CD4-positive, CD25-positive, alpha-beta regulatory T cell (primary cell): ENCODE results near the gene IGF1R. TPM values are rescaled to one million over a fixed set of nuclear protein-coding genes. Genes with fewer than 3 reads are reported as not detected.
A peak's percentile ranks its signal among the peaks of the same experiment; 100 is the strongest.

Experiments used
- ATAC-seq, 2 donors: fragments of 150-1000 bp; cut with Tn5 transposase; one replicate each; pipeline ENCODE4 v1.10.0; 2021; ENCODE audit warnings: low read depth in 2 of 2, moderate number of reproducible peaks in 2 of 2, moderate library complexity in 1 of 2
- DNase-seq, 3 donors: peaks; one replicate each; pipeline versions ENCODE4 v3.0.0 to v3.0.0-alpha.2; 2012 to 2022; ENCODE audit warnings: mixed read lengths in 1 of 3
- H3K27ac ChIP-seq: one replicate; pipeline ENCODE4 v1.7.0; 2013; ENCODE audit warnings: mild to moderate bottlenecking, low read length; ENCODE audit not compliant: insufficient read depth, poor library complexity, severe bottlenecking
- H3K27me3 ChIP-seq: one replicate; pipeline ENCODE4 v1.7.0; 2013; ENCODE audit warnings: low read length; ENCODE audit not compliant: control insufficient read depth, insufficient read depth
- H3K36me3 ChIP-seq: one replicate; pipeline ENCODE4 v1.7.0; 2013; ENCODE audit warnings: mild to moderate bottlenecking, low read length, moderate library complexity; ENCODE audit not compliant: control insufficient read depth, insufficient read depth
- H3K4me1 ChIP-seq: 2 replicates; pipeline ENCODE4 v1.7.0; 2013; ENCODE audit warnings: mild to moderate bottlenecking, low read length; ENCODE audit not compliant: insufficient read depth, control insufficient read depth, poor library complexity, severe bottlenecking
- H3K4me3 ChIP-seq: one replicate; pipeline ENCODE4 v1.7.0; 2013; ENCODE audit warnings: low read depth, mild to moderate bottlenecking, low read length, moderate library complexity
- H3K9me3 ChIP-seq, 2 experiments: 1 replicate in 1 of 2; 2 replicates in 1 of 2; pipeline ENCODE4 v1.7.0; 2013; ENCODE audit warnings: low read length in 2 of 2, mild to moderate bottlenecking in 1 of 2, moderate library complexity in 1 of 2; ENCODE audit not compliant: control insufficient read depth in 2 of 2
- H3K27ac Mint-ChIP-seq, 3 donors: one replicate each; pipeline ENCODE4 v1.8.0; 2020 to 2022; ENCODE audit warnings: mild to moderate bottlenecking in 3 of 3, mixed read lengths in 3 of 3, moderate library complexity in 2 of 3
- H3K27me3 Mint-ChIP-seq: one replicate; pipeline ENCODE4 v1.8.0; 2022; ENCODE audit warnings: mild to moderate bottlenecking, mixed read lengths
- H3K36me3 Mint-ChIP-seq: one replicate; pipeline ENCODE4 v1.8.0; 2020; ENCODE audit warnings: mixed read lengths
- H3K4me1 Mint-ChIP-seq, 4 donors: one replicate each; pipeline ENCODE4 v1.8.0; 2020 to 2022; ENCODE audit warnings: mixed read lengths in 4 of 4, mild to moderate bottlenecking in 1 of 4
- H3K4me3 Mint-ChIP-seq, 4 donors: one replicate each; pipeline ENCODE4 v1.8.0; 2020 to 2022; ENCODE audit warnings: mild to moderate bottlenecking in 4 of 4, mixed read lengths in 4 of 4, moderate library complexity in 3 of 4
- H3K9me3 Mint-ChIP-seq, 7 donors: one replicate each; pipeline ENCODE4 v1.8.0; 2020 to 2022; ENCODE audit warnings: mixed read lengths in 7 of 7, mild to moderate bottlenecking in 3 of 7, moderate library complexity in 2 of 7
- polyA plus RNA-seq, 4 donors: library from polyadenylated mRNA; unstranded; fragments of 300-500 nt; fragmentation: Illumina TruSeq; gene quantifications; one replicate each; pipeline ENCODE4 v1.2.3, GENCODE V29; 2021
- total RNA-seq: library from RNA; stranded (reverse); gene quantifications from one replicate; pipeline ENCODE4 v1.2.3, GENCODE V29; 2022

Gene IGF1R
- total and polyA plus RNA-seq, 5 donors from 2014 or later = 1.6 to 14.2 (median 3.6) TPM

GRCh38 chr15:98916826-98917225, 268.5 kb downstream of the IGF1R start:
- Histone ChIP-seq H3K4me1 (no peaks in the 10 kb centered on the region), H3K9me3 (no peaks in the 10 kb centered on the region), H3K27ac (no peak overlapping the region), H3K27me3 (no peaks in the 10 kb centered on the region), H3K36me3 (peaks cover 9% of the 10 kb centered on the region), H3K4me3 (no peak overlapping the region)
- H3K27me3 Mint-ChIP-seq = peaks cover 4% of the 10 kb centered on the region
- H3K4me3 Mint-ChIP-seq = no peak overlapping the region
- H3K27ac Mint-ChIP-seq = no peak overlapping the region
- peaks cover 0 to 4% (median 0%) of the 10 kb centered on the region in 7 donors for H3K9me3 Mint-ChIP-seq
- peaks cover 24% of the 10 kb centered on the region for H3K36me3 Mint-ChIP-seq
- peaks cover 0 to 4% (median 0%) of the 10 kb centered on the region in 4 donors for H3K4me1 Mint-ChIP-seq
- no peak for ATAC-seq
- DNase-seq = no peak

DNA sequence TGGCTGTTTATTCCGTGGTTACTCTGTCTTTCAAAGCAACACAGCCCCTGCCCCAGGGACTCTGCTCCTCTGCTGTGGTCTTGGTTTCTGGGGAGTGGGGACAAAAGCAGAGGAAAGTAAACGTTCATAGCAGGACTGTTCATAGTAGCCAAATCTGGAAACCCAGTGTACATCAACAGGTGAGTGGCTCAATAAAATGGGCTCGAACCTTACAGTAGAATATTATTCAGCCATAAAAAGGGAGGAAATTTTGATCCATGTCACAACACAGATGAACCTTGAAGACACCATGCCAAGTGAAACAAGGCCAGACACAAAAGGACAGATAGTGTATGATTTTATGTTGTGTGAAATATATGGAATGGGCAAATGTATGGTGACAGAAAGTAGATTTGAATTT, 269.1 kb downstream of the IGF1R start:
- peaks cover 10% of the 10 kb centered on the region for H3K36me3 ChIP-seq
- no peak overlapping the region for H3K27ac Mint-ChIP-seq

GRCh38 chr15:98920091-98920880, 271.9 kb downstream of the IGF1R start:
- Histone ChIP-seq H3K27ac (no peak overlapping the region), H3K36me3 (peaks cover 9% of the 10 kb centered on the region), H3K27me3 (no peaks in the 10 kb centered on the region), H3K4me3 (no peak overlapping the region), H3K4me1 (no peaks in the 10 kb centered on the region), H3K9me3 (no peaks in the 10 kb centered on the region)
- ATAC-seq (no peak), DNase-seq (no peak)
- H3K36me3 Mint-ChIP-seq = peaks cover 13% of the 10 kb centered on the region
- peaks cover 3% of the 10 kb centered on the region for H3K27me3 Mint-ChIP-seq
- peaks cover 0 to 2% (median 0%) of the 10 kb centered on the region in 7 donors for H3K9me3 Mint-ChIP-seq
- peaks cover 0 to 3% (median 0%) of the 10 kb centered on the region in 4 donors for H3K4me1 Mint-ChIP-seq
- H3K4me3 Mint-ChIP-seq = no peak overlapping the region
- no peak overlapping the region for H3K27ac Mint-ChIP-seq

More for the DNA sequence above, 269.1 kb downstream of the IGF1R start:
- no peaks in the 10 kb centered on the region for H3K9me3 ChIP-seq
- ATAC-seq (no peak), DNase-seq (no peak)
- peaks cover 0 to 2% (median 0%) of the 10 kb centered on the region in 7 donors for H3K9me3 Mint-ChIP-seq
- peaks cover 20% of the 10 kb centered on the region for H3K36me3 Mint-ChIP-seq
- peaks cover 4% of the 10 kb centered on the region for H3K27me3 Mint-ChIP-seq
- H3K27ac ChIP-seq = no peak overlapping the region
- H3K4me3 Mint-ChIP-seq = no peak overlapping the region
- H3K27me3 ChIP-seq = no peaks in the 10 kb centered on the region
- H3K4me3 ChIP-seq = no peak overlapping the region
- H3K4me1 ChIP-seq = no peaks in the 10 kb centered on the region
- peaks cover 0 to 4% (median 0%) of the 10 kb centered on the region in 4 donors for H3K4me1 Mint-ChIP-seq

GRCh38 chr15:98923171-98923570, 274.8 kb downstream of the IGF1R start:
- Mint-ChIP-seq H3K9me3 (no peaks in the 10 kb centered on the region), H3K4me1 (no peaks in the 10 kb centered on the region), H3K36me3 (no peaks in the 10 kb centered on the region), H3K27me3 (no peaks in the 10 kb centered on the region), H3K4me3 (no peak overlapping the region), H3K27ac (no peak overlapping the region)
- peaks cover 5% of the 10 kb centered on the region for H3K36me3 ChIP-seq
- no peak overlapping the region for H3K27ac ChIP-seq
- no peaks in the 10 kb centered on the region for H3K4me1 ChIP-seq
- no peaks in the 10 kb centered on the region for H3K9me3 ChIP-seq
- H3K27me3 ChIP-seq = no peaks in the 10 kb centered on the region
- DNase-seq (no peak), ATAC-seq (no peak)
- H3K4me3 ChIP-seq = no peak overlapping the region

DNA sequence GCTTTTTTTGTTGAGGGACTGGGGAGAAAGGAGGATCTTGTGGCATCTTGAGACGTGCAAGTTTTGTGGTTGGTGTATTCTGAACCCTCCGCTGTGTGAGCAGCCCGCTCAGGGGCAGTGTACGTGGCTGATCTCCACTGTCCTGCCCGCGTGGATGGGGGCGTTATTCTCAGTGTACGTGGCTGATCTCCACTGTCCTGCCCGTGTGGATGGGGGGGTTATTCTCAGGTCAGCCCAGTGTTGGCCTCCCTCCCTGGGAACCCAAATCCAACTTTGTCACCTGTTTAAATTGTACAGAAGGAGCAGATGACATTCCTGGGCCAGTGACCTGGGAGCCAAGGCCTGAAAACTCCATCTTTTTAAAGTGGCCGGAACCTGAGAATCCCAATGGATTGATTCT, 275.2 kb downstream of the IGF1R start:
- no peaks in the 10 kb centered on the region for H3K4me1 ChIP-seq
- no peak for DNase-seq
- Mint-ChIP-seq H3K4me3 (no peak overlapping the region), H3K27me3 (no peaks in the 10 kb centered on the region), H3K9me3 (no peaks in the 10 kb centered on the region), H3K4me1 (no peaks in the 10 kb centered on the region), H3K36me3 (peaks cover 3% of the 10 kb centered on the region), H3K27ac (no peak overlapping the region)
- ATAC-seq = no peak
- peaks cover 5% of the 10 kb centered on the region for H3K36me3 ChIP-seq
- H3K9me3 ChIP-seq = no peaks in the 10 kb centered on the region
- no peak overlapping the region for H3K4me3 ChIP-seq
- no peak overlapping the region for H3K27ac ChIP-seq
- no peaks in the 10 kb centered on the region for H3K27me3 ChIP-seq

DNA sequence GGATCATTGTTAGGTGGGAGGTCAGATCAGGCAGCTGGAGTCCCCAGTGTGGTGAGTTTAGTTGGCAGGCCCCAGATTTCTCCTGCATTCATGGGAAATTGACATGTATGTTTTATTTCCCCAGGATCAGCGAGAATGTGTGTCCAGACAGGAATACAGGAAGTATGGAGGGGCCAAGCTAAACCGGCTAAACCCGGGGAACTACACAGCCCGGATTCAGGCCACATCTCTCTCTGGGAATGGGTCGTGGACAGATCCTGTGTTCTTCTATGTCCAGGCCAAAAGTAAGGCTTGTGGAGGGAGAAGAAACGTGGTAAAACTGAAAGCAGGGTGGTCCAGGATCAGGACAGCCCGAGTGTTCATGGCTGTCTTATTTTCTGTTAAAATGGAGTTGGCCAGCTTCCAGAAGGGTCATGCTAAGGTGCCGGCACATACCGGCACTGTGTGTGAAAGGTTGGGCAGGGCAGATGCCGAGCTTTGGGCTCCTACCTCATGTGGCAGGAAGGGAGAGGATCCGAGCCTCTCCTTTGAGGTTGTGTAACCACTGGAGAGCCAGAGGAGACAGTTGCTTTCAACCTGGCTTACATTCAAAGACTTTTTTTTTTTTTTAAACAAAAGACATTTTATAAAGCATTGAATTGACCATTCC, 276.2 kb downstream of the IGF1R start:
- no peak overlapping the region for H3K4me3 Mint-ChIP-seq
- peaks cover 7% of the 10 kb centered on the region for H3K36me3 Mint-ChIP-seq
- H3K27me3 ChIP-seq = no peaks in the 10 kb centered on the region
- no peak for ATAC-seq
- H3K36me3 ChIP-seq = peaks cover 5% of the 10 kb centered on the region
- H3K4me1 ChIP-seq = no peaks in the 10 kb centered on the region
- H3K4me1 Mint-ChIP-seq = no peaks in the 10 kb centered on the region
- no peaks in the 10 kb centered on the region for H3K9me3 Mint-ChIP-seq
- no peaks in the 10 kb centered on the region for H3K27me3 Mint-ChIP-seq
- no peak overlapping the region for H3K4me3 ChIP-seq
- H3K27ac Mint-ChIP-seq = peak overlapping the region in 1 of 3 donors; percentile 12
- DNase-seq = no peak
- H3K27ac ChIP-seq = no peak overlapping the region
- H3K9me3 ChIP-seq = no peaks in the 10 kb centered on the region

GRCh38 chr15:98926236-98926635, 277.9 kb downstream of the IGF1R start:
- Mint-ChIP-seq H3K27ac (no peak overlapping the region), H3K27me3 (no peaks in the 10 kb centered on the region), H3K36me3 (peaks cover 13% of the 10 kb centered on the region), H3K4me3 (no peak overlapping the region), H3K4me1 (no peaks in the 10 kb centered on the region), H3K9me3 (no peaks in the 10 kb centered on the region)
- DNase-seq (no peak), ATAC-seq (no peak)
- Histone ChIP-seq H3K27me3 (no peaks in the 10 kb centered on the region), H3K4me3 (no peak overlapping the region), H3K4me1 (no peaks in the 10 kb centered on the region), H3K36me3 (peaks cover 5% of the 10 kb centered on the region), H3K27ac (no peak overlapping the region), H3K9me3 (no peaks in the 10 kb centered on the region)
